Liver (tissue), 3 donors: ENCODE measurements around the gene ZNHIT2.

Experiments
- ATF3 ChIP-seq: IDR thresholded peaks from 2 replicates; pipeline ENCODE4 v1.6.1; 2016; ENCODE audit warnings: antibody characterized with exemption
- CTCF ChIP-seq: fragments of 150-350 bp; IDR thresholded peaks from 2 replicates; pipeline ENCODE4 v1.5.1; 2017; ENCODE audit warnings: improper control_type of control experiment, low read depth, low read length; ENCODE audit not compliant: missing input control
- EGR1 ChIP-seq, 2 donors: IDR thresholded peaks; 2 replicates each; pipeline ENCODE4 v1.6.1; 2016 to 2018; ENCODE audit warnings: antibody characterized with exemption in 2 of 2, low read depth in 2 of 2
- GABPA ChIP-seq, 2 donors: IDR thresholded peaks in 1 of 2; conservative IDR thresholded peaks in 1 of 2; 2 replicates each; pipeline ENCODE4 v1.6.1; 2016; ENCODE audit warnings: antibody characterized with exemption in 2 of 2, mild to moderate bottlenecking in 1 of 2, moderate library complexity in 1 of 2
- MAX ChIP-seq: IDR thresholded peaks from 2 replicates; pipeline ENCODE4 v1.6.1; 2016; ENCODE audit warnings: antibody characterized with exemption
- RAD21 ChIP-seq, 2 donors: IDR thresholded peaks; 2 replicates each; pipeline ENCODE4 v1.6.1; 2016; ENCODE audit warnings: antibody characterized with exemption in 2 of 2, mild to moderate bottlenecking in 2 of 2
- REST ChIP-seq: IDR thresholded peaks from 2 replicates; pipeline ENCODE4 v1.6.1; 2016; ENCODE audit warnings: antibody characterized with exemption, mild to moderate bottlenecking
- RXRA ChIP-seq, 2 donors: IDR thresholded peaks; 2 replicates each; pipeline ENCODE4 v1.6.1; 2017 to 2018; ENCODE audit warnings: antibody characterized with exemption in 2 of 2, mild to moderate bottlenecking in 1 of 2
- SP1 ChIP-seq: IDR thresholded peaks from 2 replicates; pipeline ENCODE4 v1.6.1; 2018; ENCODE audit warnings: antibody characterized with exemption, mild to moderate bottlenecking
- TAF1 ChIP-seq: conservative IDR thresholded peaks from 2 replicates; pipeline ENCODE4 v1.6.1; 2016; ENCODE audit warnings: antibody characterized with exemption, mild to moderate bottlenecking
- YY1 ChIP-seq: IDR thresholded peaks from 2 replicates; pipeline ENCODE4 v1.6.1; 2016; ENCODE audit warnings: antibody characterized with exemption, mild to moderate bottlenecking
- ZBTB33 ChIP-seq: IDR thresholded peaks from 2 replicates; pipeline ENCODE4 v1.6.1; 2016; ENCODE audit warnings: antibody characterized with exemption
- donor health status: healthy.
- donor health status: healthy.

GRCh38 chr11:65086809-65087208, 30.7 kb downstream of the ZNHIT2 start:
- TF ChIP-seq CTCF (no peak), GABPA (IDR thresholded peaks at IDR 0.05 in 1 of 2, conservative IDR thresholded peaks at IDR 0.05 in 1 of 2) (no peak), REST (no peak), YY1 (no peak), RXRA (IDR thresholded peaks at IDR 0.05) (no peak), ATF3 (no peak), SP1 (no peak), ZBTB33 (no peak), MAX (no peak), RAD21 (IDR thresholded peaks at IDR 0.05) (no peak), TAF1 (no peak), EGR1 (IDR thresholded peaks at IDR 0.05; ENCODE audit: low read depth in 2 of 2) (no peak)
